ENCODE measurements around the gene USP17L24. TPM values are rescaled to one million over a fixed set of nuclear protein-coding genes. Genes with fewer than 3 reads are reported as not detected.
"Not testable (repeated sequence)": the region's sequence is repeated elsewhere in the genome, so short reads cannot be mapped to it uniquely, and the experiment has no call there.

The USP17L24 gene, protein sequence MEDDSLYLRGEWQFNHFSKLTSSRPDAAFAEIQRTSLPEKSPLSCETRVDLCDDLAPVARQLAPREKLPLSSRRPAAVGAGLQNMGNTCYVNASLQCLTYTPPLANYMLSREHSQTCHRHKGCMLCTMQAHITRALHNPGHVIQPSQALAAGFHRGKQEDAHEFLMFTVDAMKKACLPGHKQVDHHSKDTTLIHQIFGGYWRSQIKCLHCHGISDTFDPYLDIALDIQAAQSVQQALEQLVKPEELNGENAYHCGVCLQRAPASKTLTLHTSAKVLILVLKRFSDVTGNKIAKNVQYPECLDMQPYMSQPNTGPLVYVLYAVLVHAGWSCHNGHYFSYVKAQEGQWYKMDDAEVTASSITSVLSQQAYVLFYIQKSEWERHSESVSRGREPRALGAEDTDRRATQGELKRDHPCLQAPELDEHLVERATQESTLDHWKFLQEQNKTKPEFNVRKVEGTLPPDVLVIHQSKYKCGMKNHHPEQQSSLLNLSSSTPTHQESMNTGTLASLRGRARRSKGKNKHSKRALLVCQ
- not detected for total RNA-seq
- long read RNA-seq, donor 1, result 0 reads
- long read RNA-seq, donor 2, result 0 reads

DNA sequence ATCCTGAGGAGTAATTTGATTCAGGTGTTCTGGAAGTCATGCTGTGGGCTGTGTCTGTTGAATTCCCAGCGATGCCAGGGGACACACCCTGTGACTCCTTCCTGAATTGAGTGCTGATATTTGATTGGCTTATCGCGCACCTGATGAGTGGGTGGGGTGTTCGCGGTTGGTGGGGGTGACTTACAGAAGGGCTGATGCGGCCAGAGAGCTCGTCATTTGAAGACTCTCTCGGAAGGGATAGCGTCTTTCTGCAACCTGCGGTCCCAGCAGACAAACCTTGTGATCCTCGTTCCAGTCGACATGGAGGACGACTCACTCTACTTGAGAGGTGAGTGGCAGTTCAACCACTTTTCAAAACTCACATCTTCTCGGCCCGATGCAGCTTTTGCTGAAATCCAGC lies at the start of gene USP17L24:
TSS of gene USP17L24 (plus strand) at position 301 of the 400 bp plus-strand sequence. CDS start at position 301, 0 bp downstream.
- DNase-seq (ENCODE audit: low spot score); intact Hi-C loops (cut with DNase I): not testable (repeated sequence)

DNA sequence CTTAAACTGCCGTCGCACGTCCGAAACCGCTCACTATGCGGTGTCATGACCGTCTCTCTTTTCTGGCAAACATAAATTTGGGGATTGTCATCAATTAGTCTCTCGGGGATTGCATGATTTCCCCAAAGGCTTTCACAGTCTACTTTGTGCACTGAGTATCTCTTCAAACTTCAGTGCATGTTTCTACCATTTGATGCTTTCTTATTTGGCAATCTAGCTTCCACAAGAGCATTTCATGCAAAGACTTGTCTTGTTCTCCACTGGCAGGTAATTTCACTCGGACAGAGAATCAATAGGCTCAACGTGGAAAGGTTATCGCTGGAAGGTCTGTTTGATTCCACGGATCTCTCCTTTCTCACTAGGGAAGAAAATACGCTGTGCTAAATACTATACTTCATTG lies 774 bp upstream of the USP17L24 start:
- intact Hi-C loops (cut with DNase I); DNase-seq (ENCODE audit: low spot score): not testable (repeated sequence)

DNA sequence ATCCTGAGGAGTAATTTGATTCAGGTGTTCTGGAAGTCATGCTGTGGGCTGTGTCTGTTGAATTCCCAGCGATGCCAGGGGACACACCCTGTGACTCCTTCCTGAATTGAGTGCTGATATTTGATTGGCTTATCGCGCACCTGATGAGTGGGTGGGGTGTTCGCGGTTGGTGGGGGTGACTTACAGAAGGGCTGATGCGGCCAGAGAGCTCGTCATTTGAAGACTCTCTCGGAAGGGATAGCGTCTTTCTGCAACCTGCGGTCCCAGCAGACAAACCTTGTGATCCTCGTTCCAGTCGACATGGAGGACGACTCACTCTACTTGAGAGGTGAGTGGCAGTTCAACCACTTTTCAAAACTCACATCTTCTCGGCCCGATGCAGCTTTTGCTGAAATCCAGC lies 4.6 kb downstream of the USP17L24 start, which contains the start of gene USP17L25:
TSS of gene USP17L25 (plus strand) at position 301 of the 400 bp plus-strand sequence. CDS start at position 301, 0 bp downstream.
- DNase-seq (ENCODE audit: low spot score); intact Hi-C loops (cut with DNase I): not testable (repeated sequence)

DNA sequence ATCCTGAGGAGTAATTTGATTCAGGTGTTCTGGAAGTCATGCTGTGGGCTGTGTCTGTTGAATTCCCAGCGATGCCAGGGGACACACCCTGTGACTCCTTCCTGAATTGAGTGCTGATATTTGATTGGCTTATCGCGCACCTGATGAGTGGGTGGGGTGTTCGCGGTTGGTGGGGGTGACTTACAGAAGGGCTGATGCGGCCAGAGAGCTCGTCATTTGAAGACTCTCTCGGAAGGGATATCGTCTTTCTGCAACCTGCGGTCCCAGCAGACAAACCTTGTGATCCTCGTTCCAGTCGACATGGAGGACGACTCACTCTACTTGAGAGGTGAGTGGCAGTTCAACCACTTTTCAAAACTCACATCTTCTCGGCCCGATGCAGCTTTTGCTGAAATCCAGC lies 9.4 kb downstream of the USP17L24 start, which contains the start of gene USP17L26:
TSS of gene USP17L26 (plus strand) at position 301 of the 400 bp plus-strand sequence. CDS start at position 301, 0 bp downstream.
- intact Hi-C loops (cut with DNase I); DNase-seq (ENCODE audit: low spot score): not testable (repeated sequence)

DNA sequence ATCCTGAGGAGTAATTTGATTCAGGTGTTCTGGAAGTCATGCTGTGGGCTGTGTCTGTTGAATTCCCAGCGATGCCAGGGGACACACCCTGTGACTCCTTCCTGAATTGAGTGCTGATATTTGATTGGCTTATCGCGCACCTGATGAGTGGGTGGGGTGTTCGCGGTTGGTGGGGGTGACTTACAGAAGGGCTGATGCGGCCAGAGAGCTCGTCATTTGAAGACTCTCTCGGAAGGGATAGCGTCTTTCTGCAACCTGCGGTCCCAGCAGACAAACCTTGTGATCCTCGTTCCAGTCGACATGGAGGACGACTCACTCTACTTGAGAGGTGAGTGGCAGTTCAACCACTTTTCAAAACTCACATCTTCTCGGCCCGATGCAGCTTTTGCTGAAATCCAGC lies 14.1 kb downstream of the USP17L24 start, which contains the start of gene USP17L5:
TSS of gene USP17L5 (plus strand) at position 301 of the 400 bp plus-strand sequence. CDS start at position 301, 0 bp downstream.
- intact Hi-C loops (cut with DNase I); DNase-seq (ENCODE audit: low spot score): not testable (repeated sequence)

DNA sequence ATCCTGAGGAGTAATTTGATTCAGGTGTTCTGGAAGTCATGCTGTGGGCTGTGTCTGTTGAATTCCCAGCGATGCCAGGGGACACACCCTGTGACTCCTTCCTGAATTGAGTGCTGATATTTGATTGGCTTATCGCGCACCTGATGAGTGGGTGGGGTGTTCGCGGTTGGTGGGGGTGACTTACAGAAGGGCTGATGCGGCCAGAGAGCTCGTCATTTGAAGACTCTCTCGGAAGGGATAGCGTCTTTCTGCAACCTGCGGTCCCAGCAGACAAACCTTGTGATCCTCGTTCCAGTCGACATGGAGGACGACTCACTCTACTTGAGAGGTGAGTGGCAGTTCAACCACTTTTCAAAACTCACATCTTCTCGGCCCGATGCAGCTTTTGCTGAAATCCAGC lies 18.9 kb downstream of the USP17L24 start, which contains the start of gene USP17L27:
TSS of gene USP17L27 (plus strand) at position 301 of the 400 bp plus-strand sequence. CDS start at position 301, 0 bp downstream.
- intact Hi-C loops (cut with DNase I); DNase-seq (ENCODE audit: low spot score): not testable (repeated sequence)

DNA sequence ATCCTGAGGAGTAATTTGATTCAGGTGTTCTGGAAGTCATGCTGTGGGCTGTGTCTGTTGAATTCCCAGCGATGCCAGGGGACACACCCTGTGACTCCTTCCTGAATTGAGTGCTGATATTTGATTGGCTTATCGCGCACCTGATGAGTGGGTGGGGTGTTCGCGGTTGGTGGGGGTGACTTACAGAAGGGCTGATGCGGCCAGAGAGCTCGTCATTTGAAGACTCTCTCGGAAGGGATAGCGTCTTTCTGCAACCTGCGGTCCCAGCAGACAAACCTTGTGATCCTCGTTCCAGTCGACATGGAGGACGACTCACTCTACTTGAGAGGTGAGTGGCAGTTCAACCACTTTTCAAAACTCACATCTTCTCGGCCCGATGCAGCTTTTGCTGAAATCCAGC lies 23.6 kb downstream of the USP17L24 start, which contains the start of gene USP17L28:
TSS of gene USP17L28 (plus strand) at position 301 of the 400 bp plus-strand sequence. CDS start at position 301, 0 bp downstream.
- DNase-seq (ENCODE audit: low spot score); intact Hi-C loops (cut with DNase I): not testable (repeated sequence)

DNA sequence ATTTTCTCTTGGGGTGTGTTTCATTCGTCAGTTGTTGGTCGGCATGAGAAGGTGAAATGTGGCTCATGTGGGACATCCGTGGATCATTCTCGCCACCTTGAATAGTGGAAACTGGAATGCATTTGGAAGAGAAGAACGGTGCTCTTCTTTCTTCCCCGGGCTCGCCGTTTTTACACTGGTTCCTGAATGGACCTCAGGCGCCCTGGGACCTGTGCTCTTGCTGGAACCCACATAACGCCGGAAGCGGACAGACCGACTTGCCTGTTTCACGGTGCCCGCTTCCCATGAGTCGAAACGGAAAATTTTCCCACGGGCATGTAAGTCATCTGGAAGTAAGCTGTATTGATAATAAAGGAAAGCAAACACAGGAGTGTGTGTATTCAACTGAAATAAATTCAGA lies 25.9 kb downstream of the USP17L24 start:
- intact Hi-C loops (cut with DNase I); DNase-seq (ENCODE audit: low spot score): not testable (repeated sequence)

DNA sequence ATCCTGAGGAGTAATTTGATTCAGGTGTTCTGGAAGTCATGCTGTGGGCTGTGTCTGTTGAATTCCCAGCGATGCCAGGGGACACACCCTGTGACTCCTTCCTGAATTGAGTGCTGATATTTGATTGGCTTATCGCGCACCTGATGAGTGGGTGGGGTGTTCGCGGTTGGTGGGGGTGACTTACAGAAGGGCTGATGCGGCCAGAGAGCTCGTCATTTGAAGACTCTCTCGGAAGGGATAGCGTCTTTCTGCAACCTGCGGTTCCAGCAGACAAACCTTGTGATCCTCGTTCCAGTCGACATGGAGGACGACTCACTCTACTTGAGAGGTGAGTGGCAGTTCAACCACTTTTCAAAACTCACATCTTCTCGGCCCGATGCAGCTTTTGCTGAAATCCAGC lies 28.4 kb downstream of the USP17L24 start, which contains the start of gene USP17L29:
TSS of gene USP17L29 (plus strand) at position 301 of the 400 bp plus-strand sequence. CDS start at position 301, 0 bp downstream.
- intact Hi-C loops (cut with DNase I); DNase-seq (ENCODE audit: low spot score): not testable (repeated sequence)

DNA sequence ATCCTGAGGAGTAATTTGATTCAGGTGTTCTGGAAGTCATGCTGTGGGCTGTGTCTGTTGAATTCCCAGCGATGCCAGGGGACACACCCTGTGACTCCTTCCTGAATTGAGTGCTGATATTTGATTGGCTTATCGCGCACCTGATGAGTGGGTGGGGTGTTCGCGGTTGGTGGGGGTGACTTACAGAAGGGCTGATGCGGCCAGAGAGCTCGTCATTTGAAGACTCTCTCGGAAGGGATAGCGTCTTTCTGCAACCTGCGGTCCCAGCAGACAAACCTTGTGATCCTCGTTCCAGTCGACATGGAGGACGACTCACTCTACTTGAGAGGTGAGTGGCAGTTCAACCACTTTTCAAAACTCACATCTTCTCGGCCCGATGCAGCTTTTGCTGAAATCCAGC lies 37.9 kb downstream of the USP17L24 start, which contains the start of gene USP17L30:
TSS of gene USP17L30 (plus strand) at position 301 of the 400 bp plus-strand sequence. CDS start at position 301, 0 bp downstream.
- DNase-seq (ENCODE audit: low spot score); intact Hi-C loops (cut with DNase I): not testable (repeated sequence)

Other genes starting within 250 kb of the USP17L24 start
- gene FAM90A26, start 154.8 kb upstream of the USP17L24 start, total RNA-seq, result not detected
- gene USP17L10, start 114.5 kb upstream of the USP17L24 start, total RNA-seq, result not detected
- gene USP17L11, start 109.8 kb upstream of the USP17L24 start, total RNA-seq, result not detected
- gene USP17L12, start 105.0 kb upstream of the USP17L24 start, total RNA-seq, result not detected
- not detected for gene USP17L13, start 100.3 kb upstream of the USP17L24 start, total RNA-seq
- under 1 TPM in 1 of 2 donors, not detected in 1; 0.14 TPM for gene USP17L15, start 90.8 kb upstream of the USP17L24 start, total RNA-seq
- not detected for gene USP17L17, start 81.3 kb upstream of the USP17L24 start, total RNA-seq
- not detected for gene USP17L18, start 76.5 kb upstream of the USP17L24 start, total RNA-seq
- not detected for gene USP17L19, start 71.8 kb upstream of the USP17L24 start, total RNA-seq
- gene USP17L20, start 67.0 kb upstream of the USP17L24 start, total RNA-seq, result not detected
- not detected for gene USP17L21, start 62.3 kb upstream of the USP17L24 start, total RNA-seq
- gene USP17L22, start 57.5 kb upstream of the USP17L24 start, total RNA-seq, result not detected
- not detected for gene USP17L25, start 4.7 kb downstream of the USP17L24 start, total RNA-seq
- not detected for gene USP17L26, start 9.5 kb downstream of the USP17L24 start, total RNA-seq
- gene USP17L5, start 14.2 kb downstream of the USP17L24 start, total RNA-seq, result not detected
- not detected for gene USP17L27, start 19.0 kb downstream of the USP17L24 start, total RNA-seq
- not detected for gene USP17L28, start 23.7 kb downstream of the USP17L24 start, total RNA-seq
- gene USP17L29, start 28.5 kb downstream of the USP17L24 start, total RNA-seq, result not detected
- not detected for gene USP17L30, start 38.0 kb downstream of the USP17L24 start, total RNA-seq
- not detected for gene DEFB131A, start 119.2 kb downstream of the USP17L24 start, total RNA-seq